ENCODE measurements around the gene GPNMB. TPM values are rescaled to one million over a fixed set of nuclear protein-coding genes. Genes with fewer than 3 reads are reported as not detected.
A peak's percentile ranks its signal among the peaks of the same experiment; 100 is the strongest.

Gene GPNMB
- total RNA-seq, 1 donor from 2014 or later, result 2.7 TPM

DNA sequence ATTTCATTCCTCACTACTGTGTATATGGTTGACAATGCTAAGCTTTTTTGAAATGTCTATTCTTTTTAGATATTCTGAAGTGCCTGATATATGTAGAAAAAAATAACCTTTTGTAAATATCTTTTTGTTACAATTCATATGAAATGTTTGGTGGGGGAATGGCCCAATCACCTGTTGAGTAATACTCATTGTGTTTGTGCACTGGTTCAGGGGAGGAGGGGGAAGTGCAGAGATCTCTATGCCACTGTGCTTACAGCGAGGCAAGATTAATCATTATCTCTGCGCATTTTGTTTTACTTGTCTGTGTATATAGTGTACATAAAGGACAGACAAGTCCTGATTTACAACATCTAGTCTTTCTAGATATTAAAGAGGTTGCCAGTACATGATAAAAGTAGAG lies 39.6 kb upstream of the GPNMB start:
- Mint-ChIP-seq H3K4me1 (peaks cover 10% of the 10 kb centered on the region), H3K36me3 (peaks cover 17% of the 10 kb centered on the region), H3K27ac (no peak overlapping the region), H3K27me3 (ENCODE audit: low read depth) (no peaks in the 10 kb centered on the region), H3K9me3 (no peaks in the 10 kb centered on the region), H3K4me3 (no peak overlapping the region)
- TF ChIP-seq, protein P1, sequence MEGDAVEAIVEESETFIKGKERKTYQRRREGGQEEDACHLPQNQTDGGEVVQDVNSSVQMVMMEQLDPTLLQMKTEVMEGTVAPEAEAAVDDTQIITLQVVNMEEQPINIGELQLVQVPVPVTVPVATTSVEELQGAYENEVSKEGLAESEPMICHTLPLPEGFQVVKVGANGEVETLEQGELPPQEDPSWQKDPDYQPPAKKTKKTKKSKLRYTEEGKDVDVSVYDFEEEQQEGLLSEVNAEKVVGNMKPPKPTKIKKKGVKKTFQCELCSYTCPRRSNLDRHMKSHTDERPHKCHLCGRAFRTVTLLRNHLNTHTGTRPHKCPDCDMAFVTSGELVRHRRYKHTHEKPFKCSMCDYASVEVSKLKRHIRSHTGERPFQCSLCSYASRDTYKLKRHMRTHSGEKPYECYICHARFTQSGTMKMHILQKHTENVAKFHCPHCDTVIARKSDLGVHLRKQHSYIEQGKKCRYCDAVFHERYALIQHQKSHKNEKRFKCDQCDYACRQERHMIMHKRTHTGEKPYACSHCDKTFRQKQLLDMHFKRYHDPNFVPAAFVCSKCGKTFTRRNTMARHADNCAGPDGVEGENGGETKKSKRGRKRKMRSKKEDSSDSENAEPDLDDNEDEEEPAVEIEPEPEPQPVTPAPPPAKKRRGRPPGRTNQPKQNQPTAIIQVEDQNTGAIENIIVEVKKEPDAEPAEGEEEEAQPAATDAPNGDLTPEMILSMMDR (IDR thresholded peaks at IDR 0.05; ENCODE audit: unreplicated experiment), result no peak
- DNase-seq (ENCODE audit: low spot score in 2 of 2, unreplicated experiment in 2 of 2), result no peak

DNA sequence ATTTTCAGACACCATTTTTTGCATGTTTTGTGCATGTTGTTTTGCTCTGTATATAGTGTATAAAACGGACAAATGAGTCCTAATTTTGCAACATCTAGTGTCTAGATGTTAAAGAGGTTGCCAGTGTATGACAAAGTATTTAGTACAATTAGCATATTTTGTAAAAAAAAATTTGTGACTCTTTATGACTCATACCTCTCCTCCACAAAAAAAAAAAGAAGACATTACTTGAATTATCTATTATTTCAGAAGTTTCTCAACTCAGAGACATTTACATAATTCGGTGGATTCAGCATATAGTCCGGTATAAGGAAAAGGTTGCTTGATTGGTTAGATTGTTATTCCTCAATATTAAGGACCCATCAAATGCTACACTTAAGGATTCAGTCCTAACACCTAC lies 38.7 kb upstream of the GPNMB start:
- TF ChIP-seq, protein P1 (IDR thresholded peaks at IDR 0.05; ENCODE audit: unreplicated experiment), result no peak
- Mint-ChIP-seq H3K9me3 (no peaks in the 10 kb centered on the region), H3K4me1 (peaks cover 17% of the 10 kb centered on the region), H3K27ac (no peak overlapping the region), H3K36me3 (peaks cover 15% of the 10 kb centered on the region), H3K27me3 (ENCODE audit: low read depth) (no peaks in the 10 kb centered on the region), H3K4me3 (no peak overlapping the region)
- no peak for DNase-seq (ENCODE audit: low spot score in 2 of 2, unreplicated experiment in 2 of 2)

DNA sequence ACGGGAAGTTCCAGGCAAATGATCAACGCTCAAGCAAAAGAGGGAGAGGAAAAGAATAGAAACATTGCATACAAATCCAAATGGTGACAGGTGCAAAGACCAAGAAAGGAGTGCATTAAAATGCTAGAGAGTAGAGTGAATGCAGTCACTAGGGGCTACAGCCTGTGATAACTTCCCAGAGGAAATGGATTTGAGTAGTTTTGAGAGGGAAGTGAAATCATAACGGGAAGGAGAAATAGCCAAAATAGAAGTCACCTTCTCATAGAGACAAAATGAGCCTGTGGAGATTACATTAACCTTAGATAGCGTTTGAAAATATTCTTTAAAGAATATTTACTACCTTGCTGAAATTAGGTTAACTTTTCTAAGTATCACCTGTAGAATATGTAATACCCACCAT lies 38.3 kb upstream of the GPNMB start:
- peaks cover 15% of the 10 kb centered on the region for H3K36me3 Mint-ChIP-seq
- H3K27me3 Mint-ChIP-seq (ENCODE audit: low read depth), result no peaks in the 10 kb centered on the region
- H3K4me3 Mint-ChIP-seq, result no peak overlapping the region
- no peak for DNase-seq (ENCODE audit: low spot score in 2 of 2, unreplicated experiment in 2 of 2)
- no peak overlapping the region for H3K27ac Mint-ChIP-seq
- TF ChIP-seq, protein P1 (IDR thresholded peaks at IDR 0.05; ENCODE audit: unreplicated experiment), result no peak
- H3K9me3 Mint-ChIP-seq, result no peaks in the 10 kb centered on the region
- H3K4me1 Mint-ChIP-seq, result peaks cover 17% of the 10 kb centered on the region

DNA sequence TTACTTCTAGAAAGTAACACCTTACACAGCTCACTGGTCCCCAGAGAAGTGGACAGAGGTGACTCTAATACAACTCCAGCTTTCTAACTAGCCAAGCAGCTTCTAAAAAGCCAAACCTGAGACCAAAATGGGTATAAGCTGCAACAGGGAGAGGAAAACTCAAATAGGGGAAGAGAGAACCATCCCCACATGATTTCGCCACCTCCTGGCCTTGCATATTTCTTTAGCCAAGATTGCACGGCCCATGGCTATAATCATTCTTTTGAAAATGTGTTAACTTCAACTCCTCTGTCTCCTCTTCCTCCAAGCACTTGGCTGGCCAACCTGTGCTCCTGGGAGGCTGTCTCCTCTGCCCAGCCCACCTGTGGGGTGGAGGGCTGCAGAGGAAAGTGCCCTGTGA lies 36.1 kb upstream of the GPNMB start:
- Mint-ChIP-seq H3K27ac (no peak overlapping the region), H3K9me3 (no peaks in the 10 kb centered on the region), H3K27me3 (ENCODE audit: low read depth) (no peaks in the 10 kb centered on the region), H3K4me3 (no peak overlapping the region), H3K4me1 (peaks cover 18% of the 10 kb centered on the region), H3K36me3 (peaks cover 6% of the 10 kb centered on the region)
- DNase-seq (ENCODE audit: low spot score in 2 of 2, unreplicated experiment in 2 of 2), result no peak
- TF ChIP-seq, protein P1 (IDR thresholded peaks at IDR 0.05; ENCODE audit: unreplicated experiment), result no peak

DNA sequence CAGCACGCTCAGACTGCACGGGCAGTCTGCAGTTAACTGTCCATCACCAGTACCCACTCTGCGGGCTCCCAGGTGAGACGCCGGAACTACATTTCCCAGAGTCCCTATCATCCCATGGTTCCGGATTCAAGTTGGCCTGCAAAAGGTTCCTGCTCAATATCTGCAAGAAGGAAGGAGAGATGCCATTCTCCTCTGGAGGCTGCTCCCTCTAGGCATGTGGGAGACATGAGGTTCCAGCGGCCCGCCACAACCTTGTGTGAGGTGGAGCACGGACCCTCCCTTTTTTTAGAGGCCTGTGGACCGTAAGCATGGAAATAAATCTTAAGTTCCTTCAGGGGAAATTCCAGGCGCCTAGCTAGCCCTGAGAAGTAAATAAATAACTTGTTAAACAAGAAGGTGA lies 35.0 kb upstream of the GPNMB start:
- H3K4me1 Mint-ChIP-seq, result peaks cover 18% of the 10 kb centered on the region
- H3K27me3 Mint-ChIP-seq (ENCODE audit: low read depth), result no peaks in the 10 kb centered on the region
- no peaks in the 10 kb centered on the region for H3K9me3 Mint-ChIP-seq
- peak overlapping the region; percentile 33 for H3K4me3 Mint-ChIP-seq
- H3K36me3 Mint-ChIP-seq, result peaks cover 2% of the 10 kb centered on the region
- H3K27ac Mint-ChIP-seq, result peak overlapping the region; percentile 26
- no peak for DNase-seq (ENCODE audit: low spot score in 2 of 2, unreplicated experiment in 2 of 2)
- TF ChIP-seq, protein P1 (IDR thresholded peaks at IDR 0.05; ENCODE audit: unreplicated experiment), result no peak

DNA sequence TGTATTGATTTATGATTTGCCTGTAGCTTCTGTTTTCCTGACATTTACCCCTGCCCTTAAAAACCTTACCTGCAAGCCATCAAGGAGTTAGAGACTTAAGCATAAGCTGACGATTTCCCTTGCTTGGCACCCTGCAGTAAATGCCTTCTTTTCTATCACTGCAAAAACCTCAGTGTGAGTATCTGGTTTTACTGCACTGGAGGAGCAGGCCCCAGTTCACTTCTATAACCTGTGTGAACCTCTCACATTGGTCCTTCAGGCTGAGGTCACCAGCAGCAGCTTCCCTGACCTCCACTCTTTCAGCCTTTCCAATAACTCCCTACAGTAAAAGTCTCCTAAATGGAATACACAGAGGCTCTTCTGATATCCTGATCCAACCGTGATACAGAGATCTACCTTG lies 34.2 kb upstream of the GPNMB start:
- peak overlapping the region; percentile 26 for H3K27ac Mint-ChIP-seq

More for the DNA sequence above, 34.2 kb upstream of the GPNMB start:
- Mint-ChIP-seq H3K4me3 (no peak overlapping the region), H3K9me3 (no peaks in the 10 kb centered on the region), H3K4me1 (peaks cover 18% of the 10 kb centered on the region), H3K27me3 (ENCODE audit: low read depth) (no peaks in the 10 kb centered on the region), H3K36me3 (no peaks in the 10 kb centered on the region)
- TF ChIP-seq, protein P1 (IDR thresholded peaks at IDR 0.05; ENCODE audit: unreplicated experiment), result no peak
- no peak for DNase-seq (ENCODE audit: low spot score in 2 of 2, unreplicated experiment in 2 of 2)

Data from mesothelial cell of epicardium (in vitro differentiated cells).